Stimulated activated CD8-positive, alpha-beta memory T cell treated with anti-CD3 and anti-CD28 coated beads, Interleukin-4, amount 100 ng/mL, for 4 hours (primary cell): Measurements from ENCODE around the gene DICER1.
"Not testable (repeated sequence)": the region's sequence is repeated elsewhere in the genome, so short reads cannot be mapped to it uniquely, and the experiment has no call there.

ENCODE experiments used
- DNase-seq, 2 donors: peaks; one replicate each; pipeline ENCODE4 v3.0.0-alpha.2; 2020; ENCODE audit warnings: low read depth in 2 of 2, low spot score in 1 of 2

Gene DICER1

GRCh38 chr14:95151561-95151960 is 5.8 kb downstream of the DICER1 start:
- DNase-seq, result no peak

GRCh38 chr14:95150910-95151309 is 6.4 kb downstream of the DICER1 start:
- DNase-seq, result no peak

GRCh38 chr14:95149441-95149840 is 7.9 kb downstream of the DICER1 start:
- DNase-seq, result no peak

GRCh38 chr14:95147597-95147996 is 9.7 kb downstream of the DICER1 start:
- no peak for DNase-seq

GRCh38 chr14:95146079-95146771 is 11.1 kb downstream of the DICER1 start:
- no peak for DNase-seq

- no peak for DNase-seq
These were observed 12.5 kb downstream of the DICER1 start for GRCh38 chr14:95144849-95145248.

GRCh38 chr14:95143808-95144620 is 13.3 kb downstream of the DICER1 start:
- no peak for DNase-seq

GRCh38 chr14:95142208-95142607 is 15.1 kb downstream of the DICER1 start:
- no peak for DNase-seq

GRCh38 chr14:95141684-95142083 is 15.6 kb downstream of the DICER1 start:
- no peak for DNase-seq

- DNase-seq, result no peak
These were observed 17.1 kb downstream of the DICER1 start for GRCh38 chr14:95140060-95140858.

GRCh38 chr14:95138876-95139275 is 18.5 kb downstream of the DICER1 start:
- no peak for DNase-seq

- DNase-seq, result not testable (repeated sequence)
These were observed 18.9 kb downstream of the DICER1 start for GRCh38 chr14:95138455-95138854.

- no peak for DNase-seq
These were observed 19.5 kb downstream of the DICER1 start for GRCh38 chr14:95137804-95138167.

- DNase-seq, result no peak
These were observed 20.0 kb downstream of the DICER1 start for GRCh38 chr14:95137164-95137803.

GRCh38 chr14:95136631-95137030 is 20.7 kb downstream of the DICER1 start:
- no peak for DNase-seq

- DNase-seq, result no peak
These were observed 22.9 kb downstream of the DICER1 start for GRCh38 chr14:95134304-95134933.

GRCh38 chr14:95133282-95133681 is 24.0 kb downstream of the DICER1 start:
- DNase-seq, result no peak

GRCh38 chr14:95132760-95133159 is 24.6 kb downstream of the DICER1 start:
- DNase-seq, result no peak

GRCh38 chr14:95130549-95130948 is 26.8 kb downstream of the DICER1 start:
- no peak for DNase-seq

GRCh38 chr14:95128140-95128539 is 29.2 kb downstream of the DICER1 start:
- DNase-seq, result no peak

GRCh38 chr14:95127531-95127911 is 29.8 kb downstream of the DICER1 start:
- no peak for DNase-seq
